Esophagus muscularis mucosa (tissue), 3 donors: ENCODE results near the gene ZBTB8A.

Experiments
- POLR2A ChIP-seq: fragments of 450-650 bp; IDR thresholded peaks from one replicate; pipeline ENCODE4 v1.6.1; 2017; ENCODE audit warnings: antibody characterized with exemption, moderate library complexity, mild to moderate bottlenecking, low read depth
- TF ChIP-seq, protein P1 (sequence below), 3 experiments: fragments of 200-600 bp in 2 of 3; fragments of 450-650 bp in 1 of 3; sonication (generic) in 2 of 3; IDR thresholded peaks; one replicate each; pipeline ENCODE4 v1.5.1; 2017 to 2019; ENCODE audit warnings: antibody characterized with exemption in 3 of 3, mild to moderate bottlenecking in 2 of 3, moderate library complexity in 1 of 3

DNA sequence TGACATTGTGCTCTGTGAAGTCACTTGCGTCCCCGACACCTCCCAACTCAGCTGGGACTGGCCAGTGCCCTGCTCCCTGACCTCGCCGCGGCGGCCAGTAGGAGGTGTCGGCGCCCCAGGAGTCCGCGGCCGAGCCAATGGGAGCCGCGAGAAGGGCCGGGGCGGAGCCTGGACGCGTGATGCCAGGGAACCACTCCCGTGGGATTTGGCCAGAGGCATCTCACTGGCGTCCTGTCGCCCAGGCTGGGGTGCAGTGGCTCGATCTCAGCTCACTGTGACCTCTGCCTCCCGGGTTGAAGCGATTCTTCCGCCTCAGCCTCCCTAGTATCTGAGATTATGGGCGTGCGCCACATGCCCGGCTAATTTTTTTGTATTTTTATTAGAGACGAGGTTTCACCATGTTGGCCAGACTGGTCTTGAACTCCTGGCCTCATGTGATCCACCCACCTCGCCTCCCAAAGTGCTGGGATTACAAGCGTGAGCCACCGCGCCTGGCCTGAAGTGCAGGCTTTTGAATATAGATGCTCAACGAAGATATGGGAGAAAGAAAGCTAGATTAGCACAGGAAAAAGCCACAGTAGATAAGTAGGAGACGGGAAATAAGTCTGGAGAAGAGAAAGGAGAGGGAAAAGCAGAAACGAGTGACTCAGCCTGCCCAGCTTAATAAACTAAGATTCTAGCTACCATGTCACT lies 73.1 kb downstream of the ZBTB8A start:
- TF ChIP-seq, protein P1, sequence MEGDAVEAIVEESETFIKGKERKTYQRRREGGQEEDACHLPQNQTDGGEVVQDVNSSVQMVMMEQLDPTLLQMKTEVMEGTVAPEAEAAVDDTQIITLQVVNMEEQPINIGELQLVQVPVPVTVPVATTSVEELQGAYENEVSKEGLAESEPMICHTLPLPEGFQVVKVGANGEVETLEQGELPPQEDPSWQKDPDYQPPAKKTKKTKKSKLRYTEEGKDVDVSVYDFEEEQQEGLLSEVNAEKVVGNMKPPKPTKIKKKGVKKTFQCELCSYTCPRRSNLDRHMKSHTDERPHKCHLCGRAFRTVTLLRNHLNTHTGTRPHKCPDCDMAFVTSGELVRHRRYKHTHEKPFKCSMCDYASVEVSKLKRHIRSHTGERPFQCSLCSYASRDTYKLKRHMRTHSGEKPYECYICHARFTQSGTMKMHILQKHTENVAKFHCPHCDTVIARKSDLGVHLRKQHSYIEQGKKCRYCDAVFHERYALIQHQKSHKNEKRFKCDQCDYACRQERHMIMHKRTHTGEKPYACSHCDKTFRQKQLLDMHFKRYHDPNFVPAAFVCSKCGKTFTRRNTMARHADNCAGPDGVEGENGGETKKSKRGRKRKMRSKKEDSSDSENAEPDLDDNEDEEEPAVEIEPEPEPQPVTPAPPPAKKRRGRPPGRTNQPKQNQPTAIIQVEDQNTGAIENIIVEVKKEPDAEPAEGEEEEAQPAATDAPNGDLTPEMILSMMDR (IDR thresholded peaks at IDR 0.05) = peak; percentile 35 to 47 (median 44)
- TF ChIP-seq POLR2A = no peak
